HepG2 (cell line): Measurements from ENCODE around the gene ATP4A. TPM values are rescaled to one million over a fixed set of nuclear protein-coding genes. Genes with fewer than 3 reads are reported as not detected.
A peak's percentile ranks its signal among the peaks of the same experiment; 100 is the strongest.

Experiments
- HES4 ChIP-seq: sonication (generic); formaldehyde crosslinking; IDR thresholded peaks from 2 replicates; pipeline ENCODE4 v1.9.0; 2021; ENCODE audit warnings: mild to moderate bottlenecking, missing genetic modification reagents, borderline replicate concordance
- HNRNPH1 ChIP-seq: fragments of 200-400 bp; formaldehyde crosslinking; optimal IDR thresholded peaks from 2 replicates; pipeline ENCODE3; 2017; ENCODE audit warnings: mild to moderate bottlenecking, low read depth, low read length
- ISL2 ChIP-seq: sonication (generic); formaldehyde crosslinking; IDR thresholded peaks from 2 replicates; pipeline ENCODE4 v1.5.0; 2020; ENCODE audit warnings: missing genetic modification reagents
- KLF13 ChIP-seq: sonication (generic); formaldehyde crosslinking; IDR thresholded peaks from 2 replicates; pipeline ENCODE4 v1.4.0; 2020; ENCODE audit warnings: mild to moderate bottlenecking, missing genetic modification reagents
- NRL ChIP-seq: sonication (generic); formaldehyde crosslinking; IDR thresholded peaks from 2 replicates; pipeline ENCODE4 v1.5.0; 2020; ENCODE audit warnings: missing genetic modification reagents, mild to moderate bottlenecking, moderate library complexity, borderline replicate concordance
- RAD21 ChIP-seq: fragments of 450-650 bp; formaldehyde crosslinking; IDR thresholded peaks from 2 replicates; pipeline ENCODE4 v1.5.0; 2020; ENCODE audit warnings: mild to moderate bottlenecking
- SIX1 ChIP-seq: sonication (generic); formaldehyde crosslinking; IDR thresholded peaks from 2 replicates; pipeline ENCODE4 v1.4.0; 2020; ENCODE audit warnings: missing genetic modification reagents, borderline replicate concordance
- THYN1 ChIP-seq: sonication (generic); formaldehyde crosslinking; IDR thresholded peaks from 2 replicates; pipeline ENCODE4 v1.8.1; 2023; ENCODE audit warnings: low read depth, mild to moderate bottlenecking, moderate library complexity, missing genetic modification reagents, borderline replicate concordance
- ZNF274 ChIP-seq: sonication (generic); formaldehyde crosslinking; IDR thresholded peaks from 2 replicates; pipeline ENCODE4 v1.5.1; 2020; ENCODE audit warnings: mild to moderate bottlenecking, missing genetic modification reagents
- ZNF616 ChIP-seq: sonication (generic); formaldehyde crosslinking; IDR thresholded peaks from 2 replicates; pipeline ENCODE4 v1.5.0; 2020; ENCODE audit warnings: low read depth, mild to moderate bottlenecking, missing genetic modification reagents
- polyA plus RNA-seq, 8 experiments: library from polyadenylated mRNA; depleted of rRNA in 3 of 8; stranded (reverse) in 7 of 8; unstranded in 1 of 8; fragments of >200 nt; fragmentation: Illumina TruSeq in 4 of 8; extraction: Trizol in 4 of 8; gene quantifications; 2 replicates each; pipeline versions ENCODE4 v1.2.1 to v1.2.3, GENCODE V29; 2011 to 2016; ENCODE audit warnings: low read depth in 4 of 8, missing spikeins in 1 of 8, mixed read lengths in 1 of 8; ENCODE audit not compliant: insufficient read depth in 1 of 8
- total RNA-seq, 5 experiments: library from RNA; depleted of rRNA; stranded (reverse); fragments of >200 nt; fragmentation: Illumina TruSeq; extraction: Trizol; gene quantifications; 2 replicates each; pipeline ENCODE4 v1.2.3, GENCODE V29; 2016; ENCODE audit warnings: low read depth in 1 of 5
- TF ChIP-seq, protein P1 (sequence below): sonication (generic); formaldehyde crosslinking; IDR thresholded peaks from 2 replicates; pipeline ENCODE4 v1.9.0; 2021; ENCODE audit warnings: missing genetic modification reagents, mild to moderate bottlenecking, borderline replicate concordance
- TF ChIP-seq, protein P2 (sequence below): sonication (generic); formaldehyde crosslinking; IDR thresholded peaks from one replicate; pipeline ENCODE4 v1.5.1; 2020; ENCODE audit warnings: mild to moderate bottlenecking, missing genetic modification reagents; ENCODE audit errors: not compliant biosample characterization
- TF ChIP-seq, protein P3 (sequence below): sonication (generic); formaldehyde crosslinking; IDR thresholded peaks from 2 replicates; pipeline ENCODE4 v1.5.1; 2020; ENCODE audit warnings: mild to moderate bottlenecking, missing genetic modification reagents, borderline replicate concordance

ATP4A gene
- total and polyA plus RNA-seq, 2 of the 13 experiments (the other 11 are each of a cell fraction or from before 2014, with no cell fraction given) = 0.08 to 0.11 TPM

DNA sequence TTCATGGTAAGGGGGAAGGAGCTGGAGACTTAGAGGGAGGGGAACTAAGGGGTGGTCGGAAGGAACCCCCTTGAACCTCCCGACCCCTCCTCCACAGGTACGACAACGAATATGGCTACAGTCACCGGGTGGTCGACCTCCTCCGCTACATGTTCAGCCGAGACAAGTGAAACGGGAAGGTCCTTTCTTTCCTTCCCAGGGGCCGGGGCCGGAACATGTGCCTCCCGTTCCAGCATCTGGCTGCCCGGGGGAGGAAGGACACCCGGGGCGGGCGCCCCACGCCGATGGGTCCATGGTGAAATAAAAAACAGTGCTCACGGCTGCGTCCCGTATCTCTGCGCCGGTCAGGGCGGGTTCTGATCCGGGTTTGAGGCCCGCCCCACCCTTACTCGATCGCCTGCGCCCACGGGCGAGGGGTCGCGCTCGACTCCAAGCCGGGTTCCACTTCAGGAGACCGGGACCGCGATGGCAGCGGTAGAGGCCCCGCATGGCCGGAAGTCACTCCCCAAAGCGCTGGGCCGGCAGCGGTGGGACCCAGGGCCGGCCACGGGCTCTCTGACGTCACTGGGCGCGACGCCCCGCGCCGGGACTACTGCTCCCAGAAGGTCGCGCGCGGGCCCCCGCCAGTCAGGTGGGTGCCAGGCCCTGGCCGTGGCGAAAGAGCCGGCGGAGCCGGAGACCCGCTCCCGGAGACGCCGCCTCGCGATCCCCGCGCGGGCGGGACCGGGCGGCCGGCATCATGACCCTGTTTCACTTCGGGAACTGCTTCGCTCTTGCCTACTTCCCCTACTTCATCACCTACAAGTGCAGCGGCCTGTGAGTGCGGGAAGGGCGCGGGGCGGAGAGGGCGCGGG, 18.2 kb downstream of the ATP4A start, which contains the start of gene TMEM147 (continued):
- TF ChIP-seq NRL (CRISPR knock-in tag) (no peak; the same call in 1 of the 2 replicates), ZNF616 (CRISPR knock-in tag) (peak; percentile 77; the same call in 1 of the 2 replicates), SIX1 (no peak), RAD21 (CRISPR knock-in tag) (0 out of 2 replicates have a peak, but pooled peaks have one; percentile 14), KLF13 (no peak), HNRNPH1 (no peak), HES4 (peak; percentile 88), THYN1 (CRISPR knock-in tag) (no peak), ZNF274 (CRISPR knock-in tag) (no peak), ISL2 (CRISPR knock-in tag) (peak; percentile 59)
- TF ChIP-seq, protein P1, sequence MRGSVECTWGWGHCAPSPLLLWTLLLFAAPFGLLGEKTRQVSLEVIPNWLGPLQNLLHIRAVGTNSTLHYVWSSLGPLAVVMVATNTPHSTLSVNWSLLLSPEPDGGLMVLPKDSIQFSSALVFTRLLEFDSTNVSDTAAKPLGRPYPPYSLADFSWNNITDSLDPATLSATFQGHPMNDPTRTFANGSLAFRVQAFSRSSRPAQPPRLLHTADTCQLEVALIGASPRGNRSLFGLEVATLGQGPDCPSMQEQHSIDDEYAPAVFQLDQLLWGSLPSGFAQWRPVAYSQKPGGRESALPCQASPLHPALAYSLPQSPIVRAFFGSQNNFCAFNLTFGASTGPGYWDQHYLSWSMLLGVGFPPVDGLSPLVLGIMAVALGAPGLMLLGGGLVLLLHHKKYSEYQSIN (CRISPR knock-in tag) = no peak
- TF ChIP-seq, protein P2, sequence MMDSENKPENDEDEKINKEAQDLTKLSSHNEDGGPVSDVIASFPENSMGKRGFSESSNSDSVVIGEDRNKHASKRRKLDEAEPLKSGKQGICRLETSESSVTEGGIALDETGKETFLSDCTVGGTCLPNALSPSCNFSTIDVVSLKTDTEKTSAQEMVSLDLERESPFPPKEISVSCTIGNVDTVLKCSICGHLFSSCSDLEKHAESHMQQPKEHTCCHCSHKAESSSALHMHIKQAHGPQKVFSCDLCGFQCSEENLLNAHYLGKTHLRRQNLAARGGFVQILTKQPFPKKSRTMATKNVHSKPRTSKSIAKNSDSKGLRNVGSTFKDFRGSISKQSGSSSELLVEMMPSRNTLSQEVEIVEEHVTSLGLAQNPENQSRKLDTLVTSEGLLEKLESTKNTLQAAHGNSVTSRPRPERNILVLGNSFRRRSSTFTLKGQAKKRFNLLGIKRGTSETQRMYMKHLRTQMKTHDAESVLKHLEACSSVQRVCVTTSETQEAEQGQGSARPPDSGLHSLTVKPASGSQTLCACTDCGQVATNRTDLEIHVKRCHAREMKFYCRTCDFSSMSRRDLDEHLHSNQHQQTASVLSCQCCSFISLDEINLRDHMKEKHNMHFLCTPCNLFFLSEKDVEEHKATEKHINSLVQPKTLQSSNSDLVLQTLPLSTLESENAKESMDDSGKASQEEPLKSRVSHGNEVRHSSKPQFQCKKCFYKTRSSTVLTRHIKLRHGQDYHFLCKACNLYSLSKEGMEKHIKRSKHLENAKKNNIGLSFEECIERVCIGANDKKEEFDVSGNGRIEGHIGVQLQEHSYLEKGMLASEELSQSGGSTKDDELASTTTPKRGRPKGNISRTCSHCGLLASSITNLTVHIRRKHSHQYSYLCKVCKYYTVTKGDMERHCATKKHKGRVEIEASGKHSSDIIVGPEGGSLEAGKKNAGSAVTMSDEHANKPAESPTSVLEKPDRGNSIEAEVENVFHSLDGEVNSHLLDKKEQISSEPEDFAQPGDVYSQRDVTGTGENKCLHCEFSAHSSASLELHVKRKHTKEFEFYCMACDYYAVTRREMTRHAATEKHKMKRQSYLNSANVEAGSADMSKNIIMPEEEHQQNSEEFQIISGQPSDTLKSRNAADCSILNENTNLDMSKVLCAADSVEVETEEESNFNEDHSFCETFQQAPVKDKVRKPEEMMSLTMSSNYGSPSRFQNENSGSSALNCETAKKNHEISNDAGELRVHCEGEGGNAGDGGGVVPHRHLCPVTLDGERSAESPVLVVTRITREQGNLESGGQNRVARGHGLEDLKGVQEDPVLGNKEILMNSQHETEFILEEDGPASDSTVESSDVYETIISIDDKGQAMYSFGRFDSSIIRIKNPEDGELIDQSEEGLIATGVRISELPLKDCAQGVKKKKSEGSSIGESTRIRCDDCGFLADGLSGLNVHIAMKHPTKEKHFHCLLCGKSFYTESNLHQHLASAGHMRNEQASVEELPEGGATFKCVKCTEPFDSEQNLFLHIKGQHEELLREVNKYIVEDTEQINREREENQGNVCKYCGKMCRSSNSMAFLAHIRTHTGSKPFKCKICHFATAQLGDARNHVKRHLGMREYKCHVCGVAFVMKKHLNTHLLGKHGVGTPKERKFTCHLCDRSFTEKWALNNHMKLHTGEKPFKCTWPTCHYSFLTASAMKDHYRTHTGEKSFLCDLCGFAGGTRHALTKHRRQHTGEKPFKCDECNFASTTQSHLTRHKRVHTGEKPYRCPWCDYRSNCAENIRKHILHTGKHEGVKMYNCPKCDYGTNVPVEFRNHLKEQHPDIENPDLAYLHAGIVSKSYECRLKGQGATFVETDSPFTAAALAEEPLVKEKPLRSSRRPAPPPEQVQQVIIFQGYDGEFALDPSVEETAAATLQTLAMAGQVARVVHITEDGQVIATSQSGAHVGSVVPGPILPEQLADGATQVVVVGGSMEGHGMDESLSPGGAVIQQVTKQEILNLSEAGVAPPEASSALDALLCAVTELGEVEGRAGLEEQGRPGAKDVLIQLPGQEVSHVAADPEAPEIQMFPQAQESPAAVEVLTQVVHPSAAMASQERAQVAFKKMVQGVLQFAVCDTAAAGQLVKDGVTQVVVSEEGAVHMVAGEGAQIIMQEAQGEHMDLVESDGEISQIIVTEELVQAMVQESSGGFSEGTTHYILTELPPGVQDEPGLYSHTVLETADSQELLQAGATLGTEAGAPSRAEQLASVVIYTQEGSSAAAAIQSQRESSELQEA (CRISPR knock-in tag) = peak; percentile 54
- TF ChIP-seq, protein P3, sequence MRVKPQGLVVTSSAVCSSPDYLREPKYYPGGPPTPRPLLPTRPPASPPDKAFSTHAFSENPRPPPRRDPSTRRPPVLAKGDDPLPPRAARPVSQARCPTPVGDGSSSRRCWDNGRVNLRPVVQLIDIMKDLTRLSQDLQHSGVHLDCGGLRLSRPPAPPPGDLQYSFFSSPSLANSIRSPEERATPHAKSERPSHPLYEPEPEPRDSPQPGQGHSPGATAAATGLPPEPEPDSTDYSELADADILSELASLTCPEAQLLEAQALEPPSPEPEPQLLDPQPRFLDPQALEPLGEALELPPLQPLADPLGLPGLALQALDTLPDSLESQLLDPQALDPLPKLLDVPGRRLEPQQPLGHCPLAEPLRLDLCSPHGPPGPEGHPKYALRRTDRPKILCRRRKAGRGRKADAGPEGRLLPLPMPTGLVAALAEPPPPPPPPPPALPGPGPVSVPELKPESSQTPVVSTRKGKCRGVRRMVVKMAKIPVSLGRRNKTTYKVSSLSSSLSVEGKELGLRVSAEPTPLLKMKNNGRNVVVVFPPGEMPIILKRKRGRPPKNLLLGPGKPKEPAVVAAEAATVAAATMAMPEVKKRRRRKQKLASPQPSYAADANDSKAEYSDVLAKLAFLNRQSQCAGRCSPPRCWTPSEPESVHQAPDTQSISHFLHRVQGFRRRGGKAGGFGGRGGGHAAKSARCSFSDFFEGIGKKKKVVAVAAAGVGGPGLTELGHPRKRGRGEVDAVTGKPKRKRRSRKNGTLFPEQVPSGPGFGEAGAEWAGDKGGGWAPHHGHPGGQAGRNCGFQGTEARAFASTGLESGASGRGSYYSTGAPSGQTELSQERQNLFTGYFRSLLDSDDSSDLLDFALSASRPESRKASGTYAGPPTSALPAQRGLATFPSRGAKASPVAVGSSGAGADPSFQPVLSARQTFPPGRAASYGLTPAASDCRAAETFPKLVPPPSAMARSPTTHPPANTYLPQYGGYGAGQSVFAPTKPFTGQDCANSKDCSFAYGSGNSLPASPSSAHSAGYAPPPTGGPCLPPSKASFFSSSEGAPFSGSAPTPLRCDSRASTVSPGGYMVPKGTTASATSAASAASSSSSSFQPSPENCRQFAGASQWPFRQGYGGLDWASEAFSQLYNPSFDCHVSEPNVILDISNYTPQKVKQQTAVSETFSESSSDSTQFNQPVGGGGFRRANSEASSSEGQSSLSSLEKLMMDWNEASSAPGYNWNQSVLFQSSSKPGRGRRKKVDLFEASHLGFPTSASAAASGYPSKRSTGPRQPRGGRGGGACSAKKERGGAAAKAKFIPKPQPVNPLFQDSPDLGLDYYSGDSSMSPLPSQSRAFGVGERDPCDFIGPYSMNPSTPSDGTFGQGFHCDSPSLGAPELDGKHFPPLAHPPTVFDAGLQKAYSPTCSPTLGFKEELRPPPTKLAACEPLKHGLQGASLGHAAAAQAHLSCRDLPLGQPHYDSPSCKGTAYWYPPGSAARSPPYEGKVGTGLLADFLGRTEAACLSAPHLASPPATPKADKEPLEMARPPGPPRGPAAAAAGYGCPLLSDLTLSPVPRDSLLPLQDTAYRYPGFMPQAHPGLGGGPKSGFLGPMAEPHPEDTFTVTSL (CRISPR knock-in tag) = no peak
